ENCODE results near the gene DNAH8.

- TF ChIP-seq POLR2A (IDR thresholded peaks at IDR 0.05), result no peak
- TF ChIP-seq POLR2AphosphoS5 (IDR thresholded peaks at IDR 0.05), result no peak
- TF ChIP-seq CTCF (IDR thresholded peaks at IDR 0.05 in 8 of 11, conservative IDR thresholded peaks at IDR 0.05 in 3 of 11), result no peak
Measured at GRCh38 chr6:38982470-38982869, 267.4 kb downstream of the DNAH8 start.

Data from spleen (tissue), 7 donors.